GM19240 (cell line): ENCODE data around the gene NTMT2.
"Not testable (repeated sequence)": the region's sequence is repeated elsewhere in the genome, so short reads cannot be mapped to it uniquely, and the experiment has no call there.

Experiments
- DNase-seq: peaks from one replicate; pipeline ENCODE4 v3.0.0; 2011; ENCODE audit warnings: low spot score; ENCODE audit not compliant: insufficient read length

Gene NTMT2

GRCh38 chr1:170145770-170146676 is at the start of gene NTMT2:
NTMT2 (plus strand) TSS chr1:170145959; CDS start chr1:170146108, 149 bp downstream.
- no peak for DNase-seq

- no peak for DNase-seq
These were observed 49.6 kb upstream of the NTMT2 start for GRCh38 chr1:170095976-170096748.

DNA sequence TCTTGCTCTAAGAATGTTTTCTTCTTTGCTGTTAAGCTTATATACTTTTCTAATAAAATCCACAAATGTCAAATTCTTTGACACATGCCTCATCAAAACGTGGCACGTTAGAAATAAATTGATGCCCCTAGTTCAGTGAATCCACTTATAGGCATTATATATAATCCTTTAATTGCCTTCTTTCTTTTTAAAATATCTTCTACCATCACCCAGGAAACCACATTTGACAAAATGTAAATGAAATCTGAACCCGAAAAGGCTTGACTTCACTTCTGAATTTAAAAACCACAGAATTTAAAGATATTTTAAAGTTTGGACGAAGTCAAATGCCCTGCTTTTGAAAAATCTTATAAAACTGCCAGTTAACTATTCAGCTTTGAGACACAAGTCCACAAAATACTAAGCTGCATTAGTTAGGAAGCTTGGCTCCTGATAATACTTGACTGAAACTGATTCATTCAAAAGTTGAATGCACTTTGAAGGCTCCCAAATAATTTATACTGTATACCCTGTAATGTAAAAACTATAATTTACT is 48.9 kb upstream of the NTMT2 start:
- DNase-seq, result no peak

- DNase-seq, result no peak
These were observed 48.3 kb upstream of the NTMT2 start for GRCh38 chr1:170097449-170097948.

GRCh38 chr1:170113140-170113539 is 32.6 kb upstream of the NTMT2 start:
- DNase-seq, result not testable (repeated sequence)

DNA sequence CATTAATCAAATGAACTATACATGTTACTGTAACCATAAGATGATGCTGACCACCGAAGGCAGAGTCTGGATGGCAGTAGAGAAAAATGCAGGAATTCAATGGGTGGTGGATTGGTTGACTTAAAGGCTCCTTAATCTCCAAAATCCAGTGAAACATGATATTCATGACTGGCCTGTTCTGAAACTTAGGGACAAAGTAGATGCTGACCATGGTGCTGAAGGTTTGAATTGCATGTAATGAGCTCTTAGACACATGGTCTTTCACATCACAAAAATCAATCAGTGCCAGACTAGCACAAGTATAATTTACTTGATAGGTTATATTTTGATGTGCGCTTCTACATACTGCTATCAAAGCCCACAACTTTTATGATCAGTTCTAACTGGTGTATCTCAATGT is 30.9 kb upstream of the NTMT2 start:
- no peak for DNase-seq

- DNase-seq, result no peak
These were observed 23.4 kb upstream of the NTMT2 start for GRCh38 chr1:170122366-170122765.

- no peak for DNase-seq
These were observed 20.5 kb upstream of the NTMT2 start for GRCh38 chr1:170125269-170125668.

- DNase-seq, result peak; percentile 11
These were observed 19.1 kb upstream of the NTMT2 start for GRCh38 chr1:170126696-170127095.

DNA sequence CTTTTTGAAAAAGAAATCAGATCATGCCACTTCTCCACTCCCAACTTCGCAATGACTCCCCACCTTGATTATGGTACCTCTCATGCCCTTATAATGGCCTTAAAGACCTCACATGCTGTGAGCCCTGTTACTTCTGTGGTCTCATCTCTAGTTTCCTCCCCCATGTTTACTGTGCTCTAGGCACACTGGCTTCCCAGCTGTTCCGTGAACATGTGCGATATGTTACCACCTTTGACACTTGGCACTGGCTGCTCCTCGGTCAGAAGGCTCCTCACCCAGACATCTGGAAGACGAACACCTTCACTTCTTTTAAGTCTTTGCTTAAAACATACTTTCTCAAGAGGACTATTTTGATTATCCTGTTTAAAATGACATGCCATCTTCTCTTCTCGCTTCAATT is 14.3 kb upstream of the NTMT2 start:
- no peak for DNase-seq

DNA sequence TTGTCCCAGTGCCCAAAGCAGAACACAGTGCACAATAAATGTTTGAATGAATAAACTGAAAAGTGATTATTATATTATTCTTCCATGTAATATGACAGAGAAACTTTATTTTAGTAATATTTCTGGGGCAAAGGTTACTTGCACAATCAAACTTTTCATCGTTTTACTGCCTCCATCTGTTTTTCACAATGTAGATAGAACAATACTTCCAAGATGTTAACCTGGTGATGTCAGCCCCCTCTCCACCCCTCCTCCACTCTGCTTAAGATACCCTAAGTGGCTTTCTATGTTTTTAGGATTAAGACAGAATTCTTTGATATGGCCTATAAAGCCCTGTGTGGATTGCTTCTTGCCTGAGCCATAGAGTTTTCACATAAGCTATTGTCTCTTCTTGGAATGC is 13.8 kb upstream of the NTMT2 start:
- DNase-seq, result no peak

DNA sequence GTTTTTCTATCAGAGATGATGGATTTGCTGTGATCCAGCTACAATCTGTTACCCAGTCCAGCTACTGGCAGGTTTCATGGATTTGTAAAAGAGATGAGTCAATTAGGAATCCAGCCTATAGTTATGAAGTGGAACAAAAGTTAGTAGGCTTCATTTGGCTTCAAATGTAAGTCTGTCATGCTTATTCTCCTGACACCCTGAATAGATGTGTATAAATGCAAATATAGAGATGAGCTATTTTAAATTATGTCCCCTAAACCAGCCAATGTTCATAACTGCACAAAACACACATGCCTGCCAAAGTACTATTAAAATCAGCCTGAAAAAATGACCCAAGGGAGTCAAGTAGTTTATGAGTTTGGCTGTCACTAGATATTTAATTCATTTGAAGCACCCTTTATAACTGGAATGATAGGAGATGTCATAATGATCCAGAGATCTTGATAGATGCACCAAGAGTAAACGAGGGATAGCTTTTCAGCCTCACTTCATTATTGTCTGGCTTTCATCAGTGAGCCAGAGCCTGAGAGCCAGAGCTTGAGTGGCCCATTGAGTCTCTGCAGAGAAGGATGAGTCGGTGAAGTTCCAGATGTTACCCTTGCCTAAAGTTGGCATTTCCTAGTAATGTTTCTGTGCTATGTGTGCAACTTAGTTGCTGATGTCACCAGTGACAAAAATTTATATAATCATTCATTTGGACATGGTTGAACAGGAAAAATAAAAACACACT is 11.8 kb upstream of the NTMT2 start:
- DNase-seq, result no peak

DNA sequence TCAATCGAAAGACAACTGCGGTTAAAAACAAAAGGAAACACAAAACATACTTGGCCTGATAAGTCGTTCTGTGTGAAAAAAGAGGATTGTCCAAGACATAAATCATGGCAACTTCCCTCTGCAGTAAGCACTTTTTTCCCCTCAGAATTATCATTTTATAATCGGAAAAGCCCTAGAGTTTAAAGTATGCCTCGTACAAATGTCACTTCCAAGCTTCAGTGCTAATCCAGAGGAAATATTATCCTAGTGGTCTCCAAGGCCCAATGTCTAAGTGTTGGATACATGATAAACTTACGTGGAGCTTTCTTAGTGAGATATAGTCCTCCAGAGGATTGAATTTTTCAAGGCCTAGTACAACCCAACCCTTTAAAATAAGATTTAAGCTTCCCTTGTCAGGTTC is 11.2 kb upstream of the NTMT2 start:
- no peak for DNase-seq

GRCh38 chr1:170140371-170140770 is 5.4 kb upstream of the NTMT2 start:
- DNase-seq, result no peak

- no peak for DNase-seq
These were observed 698 bp upstream of the NTMT2 start for GRCh38 chr1:170145061-170145460.

DNA sequence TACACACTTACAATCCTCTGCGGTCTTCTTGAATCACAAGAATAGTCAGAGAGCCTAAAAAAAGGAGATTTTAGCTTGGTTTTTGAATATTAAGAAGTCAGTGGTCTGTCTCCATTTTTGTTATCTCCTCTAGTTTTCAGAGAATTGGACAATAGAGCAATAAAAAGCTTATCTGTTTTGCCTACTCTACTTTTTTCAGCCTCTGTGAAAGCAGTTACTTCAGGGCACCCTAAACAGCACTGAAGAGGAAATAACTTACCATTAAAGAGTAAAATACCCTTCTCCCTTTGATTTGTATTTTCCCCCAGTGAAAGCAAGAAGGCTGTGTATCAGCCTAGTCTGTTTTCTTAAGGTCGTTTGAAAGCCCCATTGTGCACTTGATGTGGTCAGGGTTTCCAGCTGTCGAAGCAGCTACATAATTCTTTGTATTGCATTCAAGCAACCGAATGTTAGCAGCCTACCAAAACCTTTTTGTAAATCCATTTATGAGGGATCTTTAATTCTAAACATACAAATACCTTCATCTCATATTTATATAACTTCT is 1.0 kb downstream of the NTMT2 start:
- no peak for DNase-seq

GRCh38 chr1:170149241-170149640 is 3.5 kb downstream of the NTMT2 start:
- DNase-seq, result no peak

GRCh38 chr1:170150016-170150415 is 4.3 kb downstream of the NTMT2 start:
- DNase-seq, result no peak

DNA sequence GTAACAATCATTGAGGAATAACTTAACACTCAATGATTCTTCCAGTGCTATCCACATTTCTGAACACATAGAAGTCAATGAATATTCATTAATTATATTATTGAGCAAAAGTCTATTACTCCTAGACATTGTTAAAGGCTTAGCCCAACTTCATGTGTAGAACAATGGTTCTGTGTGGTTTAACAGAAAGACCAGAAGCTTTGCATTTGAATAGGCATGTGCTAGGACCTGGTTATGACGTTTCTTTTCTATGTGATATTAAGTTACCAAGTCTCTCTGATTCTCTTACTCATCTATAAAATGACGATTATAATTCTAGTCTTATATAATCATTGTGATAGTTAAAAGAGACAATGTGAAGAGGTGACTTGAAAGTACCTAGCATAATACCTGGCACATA is 5.2 kb downstream of the NTMT2 start:
- no peak for DNase-seq

DNA sequence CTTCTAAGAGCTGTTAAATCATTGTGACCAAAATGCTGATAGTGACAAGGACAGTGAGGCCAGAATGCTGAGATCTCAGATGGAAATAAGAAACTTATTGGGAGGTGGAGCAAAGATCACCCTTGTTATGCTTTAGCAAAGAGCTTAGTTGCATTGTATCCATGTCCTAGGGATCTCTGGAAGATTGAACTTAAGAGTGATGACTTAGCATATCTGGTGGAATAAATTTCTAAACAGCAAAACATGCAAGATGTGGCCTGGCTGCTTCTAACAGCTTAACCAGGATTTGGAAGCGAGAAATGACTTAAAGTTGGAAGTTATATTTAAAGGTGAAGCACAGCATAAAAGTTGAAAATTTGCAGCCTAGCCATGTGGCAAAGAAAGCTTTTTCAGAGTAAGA is 7.7 kb downstream of the NTMT2 start:
- DNase-seq, result no peak

GRCh38 chr1:170155055-170155454 is 9.3 kb downstream of the NTMT2 start:
- DNase-seq, result no peak
